HG03378 (cell line): ENCODE data around the gene MEPCE.
A peak's percentile ranks its signal among the peaks of the same experiment; 100 is the strongest.
"Not testable (repeated sequence)": the region's sequence is repeated elsewhere in the genome, so short reads cannot be mapped to it uniquely, and the experiment has no call there.

Source experiments
- ATAC-seq: cut with Tn5 transposase; IDR thresholded peaks from one replicate; pipeline ENCODE4 v1.9.1; 2021; ENCODE audit warnings: mild to moderate bottlenecking, moderate library complexity; ENCODE audit not compliant: unreplicated experiment

MEPCE gene

GRCh38 chr7:100429637-100430492, at the start of gene MEPCE:
MEPCE (plus strand) TSS chr7:100429831; CDS start chr7:100430019, 188 bp downstream.
- ATAC-seq, result peak; percentile 21

GRCh38 chr7:100380196-100380595, 49.4 kb upstream of the MEPCE start:
- no peak for ATAC-seq

DNA sequence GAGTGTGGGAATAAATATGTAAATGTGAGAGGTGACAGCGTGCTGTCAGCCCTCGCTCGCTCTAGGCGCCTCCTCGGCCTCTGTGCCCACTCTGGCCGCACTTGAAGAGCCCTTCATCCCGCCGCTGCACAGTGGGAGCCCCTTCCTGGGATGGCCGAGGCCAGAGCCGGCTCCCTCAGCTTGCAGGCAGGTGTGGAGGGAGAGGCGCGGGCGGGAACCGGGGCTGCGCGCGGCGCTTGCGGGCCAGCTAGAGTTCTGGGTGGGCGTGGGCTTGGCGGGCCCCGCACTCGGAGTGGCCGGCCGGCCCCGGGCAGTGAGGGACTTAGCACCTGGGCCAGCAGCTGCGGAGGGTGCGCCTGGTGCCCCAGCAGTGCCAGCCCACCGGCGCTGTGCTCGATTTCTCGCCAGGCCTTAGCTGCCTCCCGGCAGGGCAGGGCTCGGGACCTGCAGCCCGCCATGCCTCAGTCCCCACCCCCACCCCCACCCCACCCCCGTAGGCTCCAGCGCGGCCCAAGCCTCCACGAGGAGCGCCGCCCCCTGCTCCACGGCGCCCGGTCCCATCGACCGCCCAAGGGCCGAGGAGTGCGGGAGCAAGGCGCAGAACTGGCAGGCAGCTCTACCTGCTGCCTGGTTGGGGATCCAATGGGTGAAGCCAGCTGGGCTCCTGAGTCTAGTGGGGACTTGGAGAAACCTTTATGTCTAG, 47.9 kb upstream of the MEPCE start:
- not testable (repeated sequence) for ATAC-seq

DNA sequence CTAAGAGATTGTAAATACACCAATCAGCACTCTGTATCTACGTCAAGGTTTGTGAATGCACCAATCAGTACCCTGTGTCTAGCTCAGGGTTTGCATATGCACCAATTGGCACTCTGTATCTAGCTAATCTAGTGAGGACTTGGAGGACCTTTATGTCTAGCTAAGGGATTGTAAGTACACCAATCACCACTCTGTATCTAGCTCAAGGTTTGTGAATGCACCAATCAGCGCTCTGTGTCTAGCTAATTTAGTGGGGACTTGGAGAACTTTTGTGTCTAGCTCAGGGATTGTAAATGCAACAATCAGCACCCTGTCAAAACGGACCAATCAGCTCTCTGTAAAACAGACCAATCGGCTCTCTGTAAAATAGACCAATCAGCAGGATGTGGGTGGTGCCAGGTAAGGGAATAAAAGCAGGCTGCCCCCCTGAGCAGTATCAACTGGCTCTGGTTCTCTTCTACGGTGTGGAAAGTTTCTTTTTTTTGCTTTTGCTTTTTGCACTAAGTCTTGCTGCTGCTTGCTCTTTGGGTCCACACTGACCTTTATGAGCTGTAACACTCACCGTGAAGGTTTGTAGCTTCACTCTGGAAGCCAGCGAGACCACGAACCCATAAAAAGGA, 47.3 kb upstream of the MEPCE start:
- ATAC-seq, result not testable (repeated sequence)

DNA sequence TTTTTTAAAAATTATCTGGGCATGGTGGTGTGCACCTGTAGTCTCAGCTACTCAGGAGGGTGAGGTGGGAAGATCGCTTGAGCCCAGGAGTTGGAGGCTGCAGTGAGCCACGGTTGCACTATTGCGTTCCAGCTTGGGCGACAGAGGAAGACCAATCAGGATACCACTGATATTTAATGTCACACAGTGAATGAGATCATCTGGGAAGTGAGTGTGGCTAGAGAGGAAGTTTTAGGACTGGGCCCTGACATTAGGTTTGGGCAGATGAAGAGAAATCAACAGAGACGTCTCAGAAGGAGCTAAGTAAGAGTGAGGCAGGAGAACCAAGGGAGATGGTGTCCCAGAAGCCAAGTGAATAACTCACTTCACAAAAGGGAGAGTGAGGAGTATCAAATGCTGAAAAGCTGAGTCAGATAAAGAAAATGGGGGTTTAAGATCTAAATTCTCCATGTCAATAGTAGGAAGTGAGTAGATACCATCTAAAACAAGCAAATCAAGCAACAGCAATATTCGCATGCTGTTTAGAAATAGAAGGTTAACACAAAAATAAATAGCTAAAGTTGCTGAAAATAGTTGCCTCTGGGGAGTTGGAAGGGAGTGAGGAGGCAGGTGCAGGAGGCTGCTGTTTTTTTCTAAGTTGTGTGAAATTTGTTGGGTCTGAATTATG, 44.9 kb upstream of the MEPCE start:
- no peak for ATAC-seq

DNA sequence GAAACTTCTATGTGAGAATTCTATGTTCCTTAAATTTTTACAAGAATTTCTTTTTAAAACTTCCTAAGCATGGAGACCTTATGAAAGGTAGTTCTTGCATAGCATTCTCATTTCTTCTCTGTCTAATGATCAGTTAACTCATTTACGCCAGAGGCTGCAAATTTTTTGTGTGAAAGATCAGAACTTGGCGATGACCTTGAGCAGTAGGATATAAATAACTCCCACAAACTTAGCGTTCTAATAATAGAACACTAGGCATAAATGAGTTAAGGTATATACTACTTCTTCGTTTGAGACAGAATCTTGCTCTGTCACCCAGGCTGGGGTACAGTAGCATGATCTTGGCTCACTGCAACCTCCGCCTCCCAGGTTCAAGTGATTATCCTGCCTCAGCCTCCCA, 42.7 kb upstream of the MEPCE start:
- ATAC-seq, result no peak

GRCh38 chr7:100387695-100388094, 41.9 kb upstream of the MEPCE start:
- no peak for ATAC-seq

- no peak for ATAC-seq
Observed at GRCh38 chr7:100389437-100390088, 40.1 kb upstream of the MEPCE start.

DNA sequence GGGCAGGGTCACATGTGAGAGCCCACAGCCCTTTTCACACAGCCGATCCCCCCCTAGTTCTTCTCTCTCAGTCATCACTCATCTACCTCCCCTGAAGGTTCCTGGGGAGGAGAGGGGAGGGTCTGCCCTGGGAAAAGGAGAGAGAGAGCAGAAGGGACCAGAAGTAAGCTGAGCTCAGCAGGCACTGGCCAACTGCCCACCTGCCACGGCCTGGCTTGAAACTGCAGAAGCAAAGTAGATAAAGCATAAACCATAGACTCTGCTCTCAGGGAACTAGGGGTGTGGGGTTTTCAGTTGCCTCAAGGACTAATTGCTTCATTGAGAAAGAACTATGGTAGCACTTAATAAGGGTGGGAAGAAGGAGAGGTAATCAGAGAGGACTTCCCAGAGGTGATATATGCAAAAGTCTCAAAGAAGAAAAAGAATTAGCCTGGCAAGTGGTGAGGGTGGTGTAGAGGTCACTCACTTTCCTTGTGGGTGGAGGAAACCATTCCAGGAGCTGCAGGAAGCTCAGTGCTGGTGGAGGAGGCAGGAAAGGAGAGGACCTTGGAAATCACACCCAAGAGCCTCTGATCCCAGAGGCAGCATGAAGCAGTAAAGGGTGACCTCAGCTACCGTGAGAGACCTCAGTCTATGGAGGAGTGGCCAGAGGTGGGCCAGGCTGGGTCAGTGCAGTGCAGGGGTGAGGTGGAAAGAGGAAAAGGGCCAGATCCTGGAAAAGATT, 39.2 kb upstream of the MEPCE start:
- no peak for ATAC-seq

DNA sequence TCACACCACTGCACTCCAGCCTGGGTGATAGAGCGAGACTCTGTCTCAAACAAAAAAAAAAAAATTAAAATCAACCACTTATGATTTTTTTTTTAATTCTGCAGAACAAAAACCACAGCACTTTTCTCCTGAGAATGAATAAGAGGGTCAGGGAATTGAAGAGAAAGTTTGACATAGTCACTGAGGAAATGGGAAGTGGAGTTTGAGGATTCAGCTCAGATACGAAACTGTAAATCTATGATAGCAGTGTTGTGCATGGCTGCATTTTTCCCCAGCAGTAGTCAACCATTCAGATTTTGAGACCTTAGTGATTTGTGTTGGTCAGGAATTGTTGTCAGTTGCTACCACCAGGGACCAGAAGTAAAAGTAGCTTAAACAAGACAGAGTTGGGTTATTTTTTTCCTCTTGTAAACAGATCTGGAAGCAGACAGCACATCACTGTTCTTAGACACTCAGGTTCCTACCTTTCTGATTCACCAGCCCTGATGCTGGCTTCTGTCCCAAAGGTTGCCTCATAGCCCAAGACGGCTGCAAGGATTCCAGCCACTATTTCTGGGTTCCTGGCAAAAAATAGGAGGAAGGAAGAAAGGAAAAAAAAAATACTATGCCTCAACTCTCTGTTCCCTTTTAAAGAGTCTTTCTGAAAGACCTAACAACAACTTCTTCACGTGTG, 36.3 kb upstream of the MEPCE start:
- no peak for ATAC-seq

DNA sequence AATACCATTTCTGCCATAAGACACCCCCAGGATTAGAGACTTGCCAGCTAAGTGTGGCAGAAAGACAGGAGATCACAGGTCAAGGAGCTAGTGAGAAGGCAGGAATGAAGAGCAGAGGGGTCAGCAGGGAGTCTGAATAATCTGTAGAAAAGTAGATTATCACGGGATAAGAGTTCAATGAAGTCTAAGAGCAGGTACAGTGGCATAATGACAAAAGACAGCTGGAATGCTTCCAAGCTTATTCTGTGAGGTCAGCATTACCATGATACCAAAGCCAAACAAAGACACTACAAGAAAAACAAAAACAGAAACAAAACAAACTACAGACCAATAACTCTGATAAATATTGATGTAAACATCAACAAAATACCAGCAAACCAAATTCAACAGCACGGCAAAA, 35.6 kb upstream of the MEPCE start:
- ATAC-seq, result no peak

DNA sequence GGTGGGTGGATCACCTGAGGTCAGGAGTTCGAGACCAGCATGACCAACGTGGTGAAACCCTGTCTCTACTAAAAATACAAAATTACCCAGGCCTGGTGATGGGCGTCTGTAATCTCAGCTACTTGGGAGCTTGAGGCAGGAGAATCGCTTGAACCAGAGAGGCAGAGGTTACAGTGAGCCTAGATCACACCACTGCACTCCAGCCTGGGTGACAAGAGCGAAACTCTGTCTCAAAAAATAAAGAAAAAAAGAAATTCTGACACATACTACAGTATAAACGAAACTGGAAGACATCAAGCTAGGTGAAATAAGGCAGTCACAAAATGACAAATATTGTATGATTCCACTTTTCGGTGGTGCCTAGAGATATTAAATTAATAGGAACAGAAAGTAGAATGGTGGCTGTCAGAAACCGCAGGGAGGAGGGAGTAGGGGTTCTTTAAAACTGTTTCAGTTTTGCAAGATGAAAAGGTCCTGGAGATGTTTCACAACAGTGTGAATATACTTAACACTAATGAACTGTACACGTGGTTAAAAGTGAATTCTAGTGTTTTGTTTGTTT, 33.1 kb upstream of the MEPCE start:
- peak; percentile 87 for ATAC-seq

DNA sequence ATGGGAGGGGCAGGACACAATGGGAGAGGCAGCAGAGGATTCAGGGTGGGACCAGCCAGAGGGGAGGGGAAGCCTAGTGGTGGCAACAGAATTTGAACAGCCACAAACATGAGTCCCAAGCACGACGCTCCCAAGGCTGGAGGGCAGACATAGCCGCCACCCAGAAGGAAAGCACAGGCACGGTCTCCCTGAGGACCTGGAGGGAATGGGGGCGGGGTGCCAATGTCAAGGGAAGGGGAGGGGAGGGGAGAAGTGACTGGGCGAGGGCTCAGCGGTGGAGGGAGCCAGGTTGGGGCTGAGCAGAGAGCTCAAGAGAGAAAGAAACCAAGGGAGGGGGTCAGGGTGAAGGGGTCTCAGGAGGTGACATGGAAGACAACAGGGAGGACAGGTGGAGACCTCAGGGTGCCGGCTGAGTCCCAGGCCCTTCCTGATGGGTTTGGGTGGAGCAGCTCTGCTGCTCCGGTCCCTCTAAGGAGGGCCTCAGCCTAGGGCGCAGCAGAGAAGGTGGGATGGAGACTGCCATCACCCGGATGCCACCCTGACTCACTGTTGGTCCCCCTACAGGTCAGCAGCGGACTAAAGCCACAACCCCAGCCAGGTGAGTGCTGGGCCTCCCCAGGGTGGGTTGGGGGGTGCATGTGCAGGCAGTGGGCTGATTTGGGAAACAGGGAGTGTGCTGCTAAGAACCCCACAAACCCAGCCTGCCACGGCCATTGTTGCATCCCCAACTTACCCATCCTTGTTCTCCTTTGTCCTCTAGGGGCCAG, 32.1 kb upstream of the MEPCE start:
- ATAC-seq, result no peak

- no peak for ATAC-seq
Observed at GRCh38 chr7:100398239-100398638, 31.4 kb upstream of the MEPCE start.

DNA sequence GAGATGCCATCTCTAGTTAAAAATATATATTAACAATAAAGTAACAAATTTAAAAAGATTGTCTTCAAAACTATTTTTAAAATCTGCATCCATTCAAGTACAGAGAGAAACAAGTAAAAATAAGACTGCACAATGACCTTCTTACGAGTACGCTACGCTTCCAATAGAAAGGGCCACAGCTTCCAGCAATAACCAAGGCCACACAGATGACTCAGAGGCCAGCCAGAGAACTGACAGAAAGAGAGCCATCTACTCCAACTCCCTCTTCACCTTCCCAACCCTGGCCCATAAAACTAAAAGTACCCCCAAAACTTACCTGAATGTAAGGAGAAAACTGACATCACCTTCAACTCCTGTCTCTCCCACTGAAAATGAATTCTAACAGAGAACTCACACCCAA, 29.6 kb upstream of the MEPCE start:
- no peak for ATAC-seq

DNA sequence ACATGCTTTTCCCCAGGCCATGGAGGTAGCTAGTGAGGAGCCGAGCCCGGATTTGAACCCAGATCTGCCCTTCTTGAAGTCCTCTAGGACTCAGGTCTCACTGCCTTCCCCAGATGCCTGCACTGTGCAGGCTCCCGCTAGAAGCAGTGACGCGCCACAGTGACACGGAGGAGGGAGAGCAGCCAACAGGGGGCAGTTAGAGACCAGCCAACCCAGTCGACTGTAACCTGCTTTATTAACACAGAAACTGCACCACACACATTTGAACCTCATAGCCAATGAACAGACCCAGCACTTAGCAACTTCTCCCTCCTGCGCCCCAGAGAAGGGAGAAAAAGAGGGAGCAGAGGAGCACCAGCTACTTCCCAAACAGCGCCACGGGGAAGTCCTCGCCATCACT, 29.0 kb upstream of the MEPCE start:
- ATAC-seq, result no peak

- ATAC-seq, result no peak
Observed at GRCh38 chr7:100401811-100402210, 27.8 kb upstream of the MEPCE start.

- no peak for ATAC-seq
Observed at GRCh38 chr7:100402241-100402640, 27.4 kb upstream of the MEPCE start.
